GM12878 (cell line): ENCODE data around the gene PIGN. TPM values are rescaled to one million over a fixed set of nuclear protein-coding genes. Genes with fewer than 3 reads are reported as not detected.

ENCODE experiments used
- ATAC-seq: fragments of 200-7000 bp; cut with Tn5 transposase; 3 replicates; pipeline ENCODE4 v1.9.1; 2020; ENCODE audit warnings: mild to moderate bottlenecking, moderate library complexity
- BruUV-seq: library from RNA; stranded (reverse); fragments of 400-500 nt; replicated peaks from 2 replicates; lab custom pipeline; 2021; lab: Mats Ljungman, UMichigan
- CTCF ChIA-PET: fragments of 300-600 bp; sonication (Branson Sonifier 250); formaldehyde crosslinking; extraction: SDS; loops from one replicate; lab custom pipeline; 2021; ENCODE audit warnings: inconsistent platforms; lab: Yijun Ruan, JAX
- POLR2A ChIA-PET: fragments of 350-600 bp; formaldehyde crosslinking; extraction: SDS; loops from one replicate; lab custom pipeline; 2021; ENCODE audit warnings: inconsistent platforms; lab: Charles Lee
- RAD21 ChIA-PET: fragments of 300-600 bp; sonication (Branson Sonifier 250); formaldehyde crosslinking; loops from one replicate; lab custom pipeline; 2023; ENCODE audit warnings: antibody characterized with exemption; ENCODE audit not compliant: unreplicated experiment; lab: Charles Lee
- SMC1A ChIA-PET: fragments of 300-600 bp; sonication (Branson Sonifier 250); formaldehyde crosslinking; loops from one replicate; lab custom pipeline; 2023; ENCODE audit not compliant: unreplicated experiment, uncharacterized antibody; lab: Charles Lee
- DNase-seq: peaks from one replicate; pipeline ENCODE4 v3.0.0-alpha.2; 2011; ENCODE audit warnings: low read depth, low spot score
- FAIRE-seq: peaks from 3 replicates; lab custom pipeline; 2011; peaks lifted over from hg19 to GRCh38; lab: Jason Lieb, UNC
- H2AFZ ChIP-seq: 2 replicates; pipeline ENCODE4 v1.6.0; 2011; ENCODE audit warnings: low read depth, low read length, control low read depth; ENCODE audit not compliant: control insufficient read depth
- H3K27ac ChIP-seq: 2 replicates; pipeline ENCODE4 v1.5.1; 2011; ENCODE audit warnings: control low read depth; ENCODE audit not compliant: control insufficient read depth, insufficient read depth
- H3K27me3 ChIP-seq, 2 experiments: replicated peaks in 1 of 2; 2 replicates each; pipeline versions ENCODE4 v1.6.0 to v1.6.1; 2011; ENCODE audit warnings: low read length in 1 of 2; ENCODE audit not compliant: control insufficient read depth in 2 of 2, insufficient read depth in 2 of 2
- H3K36me3 ChIP-seq, 2 experiments: 2 replicates each; pipeline ENCODE4 v1.5.1; 2011; ENCODE audit warnings: low read length in 1 of 2; ENCODE audit not compliant: control insufficient read depth in 2 of 2, insufficient read depth in 2 of 2
- H3K4me1 ChIP-seq: 2 replicates; pipeline ENCODE4 v1.6.1; 2011; ENCODE audit warnings: mild to moderate bottlenecking, low read length, moderate library complexity, mixed read lengths; ENCODE audit not compliant: control insufficient read depth, insufficient read depth
- H3K4me2 ChIP-seq: 2 replicates; pipeline ENCODE4 v1.6.0; 2011; ENCODE audit warnings: control low read depth; ENCODE audit not compliant: control insufficient read depth, insufficient read depth
- H3K4me3 ChIP-seq: fragments of 200-600 bp; sonication (generic); 2 replicates; pipeline ENCODE4 v1.5.1; 2016
- H3K79me2 ChIP-seq: 2 replicates; pipeline ENCODE4 v1.6.0; 2011; ENCODE audit warnings: low read length; ENCODE audit not compliant: control insufficient read depth, insufficient read depth
- H3K9ac ChIP-seq: 2 replicates; pipeline ENCODE4 v1.8.0; 2011; ENCODE audit warnings: low read length, control low read depth, mixed read lengths; ENCODE audit not compliant: control insufficient read depth, insufficient read depth
- H3K9me3 ChIP-seq: replicated peaks from 3 replicates; pipeline ENCODE4 v1.5.1; 2011; ENCODE audit warnings: mild to moderate bottlenecking, low read length; ENCODE audit not compliant: control insufficient read depth, insufficient read depth
- H4K20me1 ChIP-seq: 2 replicates; pipeline ENCODE4 v1.6.0; 2011; ENCODE audit not compliant: control insufficient read depth, insufficient read depth
- EGR1 ChIP-seq, 2 experiments: IDR thresholded peaks; 1 replicate in 1 of 2; 2 replicates in 1 of 2; pipeline ENCODE4 v1.6.1; 2011 to 2012; ENCODE audit warnings: low read depth in 2 of 2, low read length in 2 of 2, borderline replicate concordance in 1 of 2, mild to moderate bottlenecking in 1 of 2, moderate library complexity in 1 of 2
- MAX ChIP-seq: IDR thresholded peaks from 2 replicates; pipeline ENCODE4 v1.6.1; 2012; ENCODE audit warnings: low read depth, low read length, improper control_type of control experiment
- MYB ChIP-seq: fragments of 150-350 bp; IDR thresholded peaks from 2 replicates; pipeline ENCODE4 v1.6.1; 2014; ENCODE audit warnings: mild to moderate bottlenecking, low read depth, low read length, borderline replicate concordance
- NBN ChIP-seq: fragments of 450-650 bp; IDR thresholded peaks from 2 replicates; pipeline ENCODE4 v1.6.1; 2016
- NR2C1 ChIP-seq: fragments of 450-650 bp; IDR thresholded peaks from 2 replicates; pipeline ENCODE4 v1.6.1; 2017; ENCODE audit warnings: antibody characterized with exemption, mild to moderate bottlenecking, moderate library complexity
- PBX3 ChIP-seq: IDR thresholded peaks from 2 replicates; pipeline ENCODE4 v1.6.1; 2011; ENCODE audit warnings: mild to moderate bottlenecking, low read depth, low read length, moderate library complexity; ENCODE audit not compliant: insufficient replicate concordance
- PML ChIP-seq: IDR thresholded peaks from 2 replicates; pipeline ENCODE4 v1.6.1; 2012; ENCODE audit warnings: low read length, inconsistent platforms
- POLR2AphosphoS5 ChIP-seq: IDR thresholded peaks from 2 replicates; pipeline ENCODE4 v1.6.1; 2011; ENCODE audit warnings: mild to moderate bottlenecking, low read length, inconsistent platforms
- RCOR1 ChIP-seq: conservative IDR thresholded peaks from 2 replicates; pipeline ENCODE4 v1.6.1; 2012; ENCODE audit warnings: low read depth, low read length, improper control_type of control experiment
- SIN3A ChIP-seq: IDR thresholded peaks from 2 replicates; pipeline ENCODE4 v1.6.1; 2012; ENCODE audit warnings: low read depth, low read length, improper control_type of control experiment
- SMARCA5 ChIP-seq: fragments of 450-650 bp; IDR thresholded peaks from 2 replicates; pipeline ENCODE4 v1.6.1; 2017; ENCODE audit warnings: mild to moderate bottlenecking
- SREBF1 ChIP-seq: IDR thresholded peaks from 2 replicates; pipeline ENCODE4 v1.6.1; 2012; ENCODE audit warnings: mild to moderate bottlenecking, low read length
- SRF ChIP-seq, 2 experiments: IDR thresholded peaks; 2 replicates each; pipeline ENCODE4 v1.6.1; 2011; ENCODE audit warnings: low read depth in 2 of 2, low read length in 2 of 2, mild to moderate bottlenecking in 1 of 2, moderate library complexity in 1 of 2
- ZBED1 ChIP-seq: IDR thresholded peaks from 2 replicates; pipeline ENCODE4 v1.6.1; 2016; ENCODE audit warnings: borderline replicate concordance
- ZNF592 ChIP-seq: fragments of 450-650 bp; IDR thresholded peaks from 2 replicates; pipeline ENCODE4 v1.6.1; 2017; ENCODE audit warnings: mild to moderate bottlenecking, moderate library complexity
- WGBS: methylation state at CpG from one replicate; pipeline ENCODE4 v1.1.6; 2016; ENCODE audit warnings: low lambda C conversion rate; ENCODE audit not compliant: insufficient replicate concordance, insufficient coverage; ENCODE audit errors: missing lambda C conversion rate; 5-methylcytosine and 5-hydroxymethylcytosine counted together
- in situ Hi-C: fragments of 300-500 bp; cut with MboI; formaldehyde crosslinking; loops from 9 replicates; pipeline ENCODE4 v1.14.3; 2018; ENCODE audit warnings: mixed read lengths
- intact Hi-C: fragments of 100-400 bp; cut with micrococcal nuclease; formaldehyde crosslinking; loops from one replicate; pipeline ENCODE4 v1.14.2; 2022; ENCODE audit not compliant: unreplicated experiment
- polyA plus RNA-seq, 11 experiments: library from polyadenylated mRNA; depleted of rRNA in 4 of 11; unstranded in 6 of 11; stranded (reverse) in 5 of 11; fragments of >200 nt; fragmentation: Nextera tagmentation in 4 of 11; fragmentation: Illumina TruSeq in 1 of 11; extraction: Ambion mirVana in 4 of 11; extraction: Trizol in 1 of 11; gene quantifications; 1 replicate in 1 of 11; 2 replicates in 10 of 11; pipeline versions ENCODE4 v1.2.1 to v1.2.3, GENCODE V29; 2011 to 2016; ENCODE audit warnings: inconsistent platforms in 2 of 11, missing spikeins in 2 of 11, low read depth in 1 of 11
- total RNA-seq, 4 experiments: library from RNA; depleted of rRNA in 3 of 4; stranded (reverse); fragments of >200 nt in 3 of 4; fragmentation: Illumina TruSeq in 1 of 4; extraction: Trizol in 1 of 4; gene quantifications; 2 replicates each; pipeline versions ENCODE4 v1.2.1 to v1.2.3, GENCODE V29; 2013 to 2021

PIGN gene
- total and polyA plus RNA-seq, 10 of the 15 experiments (the other 5 are each of a cell fraction or from before 2014, with no cell fraction given), result 6.9 to 25.4 (median 18.7) TPM

GRCh38 chr18:62224229-62224628, 37.4 kb upstream of the PIGN start (continued):
- TF ChIP-seq PBX3 (no peak), SMARCA5 (no peak), EGR1 (IDR thresholded peaks at IDR 0.05; ENCODE audit: borderline replicate concordance in 1 of 2, low read depth in 2 of 2, low read length in 2 of 2) (no peak), NR2C1 (no peak), NBN (no peak), POLR2AphosphoS5 (no peak), MYB (no peak), ZBED1 (no peak)

GRCh38 chr18:62214790-62215189, 27.9 kb upstream of the PIGN start:
- no peak overlapping the region for H3K27ac ChIP-seq
- in situ Hi-C loops, result no loop called here
- no peak for DNase-seq
- H3K79me2 ChIP-seq, result peaks cover 13% of the 10 kb centered on the region
- no peak overlapping the region for H3K9ac ChIP-seq
- H3K4me2 ChIP-seq, result no peak overlapping the region
- no peaks in the 10 kb centered on the region; the same call in 1 of the 2 replicates for H3K4me1 ChIP-seq
- H3K9me3 ChIP-seq, result no peaks in the 10 kb centered on the region
- H3K4me3 ChIP-seq, result no peak overlapping the region
- intact Hi-C loops, result no loop called here
- H3K36me3 ChIP-seq, result peaks cover 7 to 12% of the 10 kb centered on the region in 2 experiments
- 54% methylated on average over 1 of the region's 1 CpG for WGBS
- no peak for ATAC-seq
- ChIA-PET SMC1A (interaction anchor here (0.6 to 1.8 kb wide), 5 partner anchors 9 to 35 kb away, joined by 3 to 6 read pairs (median 3); no protein-coding TSS in a partner anchor), RAD21 (no interaction called here), POLR2A (no interaction called here), CTCF (interaction anchor here (0.8 kb wide), 1 partner anchor 11 kb away, joined by 3 read pairs; no protein-coding TSS in a partner anchor)
- no peak overlapping the region for H2AFZ ChIP-seq
- H4K20me1 ChIP-seq, result no peaks in the 10 kb centered on the region
- H3K27me3 ChIP-seq, result no peaks in the 10 kb centered on the region
- no TSS peak for BruUV-seq
- no peak for FAIRE-seq
- TF ChIP-seq POLR2AphosphoS5 (no peak), SIN3A (no peak), SRF (IDR thresholded peaks at IDR 0.05; ENCODE audit: low read depth in 2 of 2, low read length in 2 of 2) (no peak), MAX (no peak), RCOR1 (no peak), ZNF592 (no peak), PML (no peak), SREBF1 (no peak), PBX3 (no peak)
